AG04449 (cell line): Measurements from ENCODE around the gene SNORC.

Experiments used
- CTCF ChIA-PET: fragments of 350-600 bp; formaldehyde crosslinking; extraction: SDS; loops from one replicate; lab custom pipeline; 2021; ENCODE audit warnings: antibody characterized with exemption; lab: Yijun Ruan, JAX
- POLR2A ChIA-PET: fragments of 400-600, 350-600 bp; formaldehyde crosslinking; extraction: SDS; loops from one replicate; lab custom pipeline; 2020; ENCODE audit warnings: antibody characterized with exemption, inconsistent platforms; lab: Yijun Ruan, JAX
- DNase-seq: peaks from one replicate; pipeline ENCODE4 v3.0.0-alpha.2; 2010; ENCODE audit warnings: low read depth, low spot score
- H3K4me3 ChIP-seq: 2 replicates; pipeline ENCODE4 v1.5.1; 2011; ENCODE audit warnings: low read depth, mild to moderate bottlenecking, control low read depth, low read length
- CTCF ChIP-seq: IDR thresholded peaks from one replicate; pipeline ENCODE4 v1.5.1; 2011; ENCODE audit warnings: mild to moderate bottlenecking, moderate library complexity, low read length, control low read depth, inconsistent platforms; ENCODE audit not compliant: insufficient read depth; ENCODE audit errors: missing control alignments

The SNORC gene

GRCh38 chr2:232863996-232864395 is 6.1 kb upstream of the SNORC start:
- H3K4me3 ChIP-seq = no peak overlapping the region
- CTCF ChIA-PET = interaction anchor here (2.9 kb wide), 1 partner anchor 10 kb away, joined by 11 read pairs; no protein-coding TSS in a partner anchor
- DNase-seq = no peak
- POLR2A ChIA-PET = interaction anchor here (0.6 kb wide), 1 partner anchor 301 kb away, joined by 3 read pairs; no protein-coding TSS in a partner anchor
- no peak for TF ChIP-seq CTCF

DNA sequence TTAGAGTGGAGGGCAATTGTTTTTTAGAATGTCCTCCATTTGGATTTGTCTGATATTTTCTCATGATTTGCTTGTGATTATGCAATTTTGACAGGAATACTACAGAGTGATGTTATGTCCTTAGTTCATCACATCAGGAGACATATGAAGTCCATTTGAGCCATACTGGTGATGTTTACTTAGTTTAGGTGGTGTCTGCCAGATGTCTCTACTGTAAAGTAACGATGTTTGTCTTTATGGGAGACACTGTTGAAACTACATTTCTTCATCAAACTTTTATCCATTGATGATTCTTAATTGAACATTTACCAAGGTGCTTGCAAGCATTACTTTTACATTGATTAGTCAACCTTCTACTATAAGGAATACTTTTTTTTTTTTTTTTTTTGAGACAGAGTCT is 4.9 kb upstream of the SNORC start:
- no peak overlapping the region for H3K4me3 ChIP-seq
- no peak for DNase-seq
- ChIA-PET POLR2A (no interaction called here), CTCF (no interaction called here)
- no peak for TF ChIP-seq CTCF

DNA sequence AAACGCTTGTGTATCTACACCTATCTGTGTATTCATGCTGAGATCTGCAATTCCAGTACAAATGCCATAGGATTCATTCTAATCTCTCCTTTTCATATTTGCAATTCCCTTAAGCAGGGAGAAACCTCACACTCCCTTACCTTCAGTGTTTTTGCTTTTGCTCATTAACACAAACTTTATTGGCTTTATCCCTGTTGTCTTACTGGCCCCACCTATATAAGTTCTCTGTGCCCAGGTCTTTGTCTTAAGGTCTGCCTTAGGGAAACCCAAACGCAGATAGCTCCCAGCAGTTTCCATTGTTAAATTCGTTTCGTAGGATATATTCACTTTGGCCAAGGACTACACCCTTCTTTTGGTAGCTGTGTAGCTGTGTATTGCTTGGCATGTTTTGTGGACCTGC is 4.0 kb upstream of the SNORC start:
- POLR2A ChIA-PET = no interaction called here
- CTCF ChIA-PET = interaction anchor here (2.3 kb wide), 1 partner anchor 188 kb away, joined by 8 read pairs; no protein-coding TSS in a partner anchor
- DNase-seq = no peak
- no peak overlapping the region for H3K4me3 ChIP-seq
- TF ChIP-seq CTCF = no peak

DNA sequence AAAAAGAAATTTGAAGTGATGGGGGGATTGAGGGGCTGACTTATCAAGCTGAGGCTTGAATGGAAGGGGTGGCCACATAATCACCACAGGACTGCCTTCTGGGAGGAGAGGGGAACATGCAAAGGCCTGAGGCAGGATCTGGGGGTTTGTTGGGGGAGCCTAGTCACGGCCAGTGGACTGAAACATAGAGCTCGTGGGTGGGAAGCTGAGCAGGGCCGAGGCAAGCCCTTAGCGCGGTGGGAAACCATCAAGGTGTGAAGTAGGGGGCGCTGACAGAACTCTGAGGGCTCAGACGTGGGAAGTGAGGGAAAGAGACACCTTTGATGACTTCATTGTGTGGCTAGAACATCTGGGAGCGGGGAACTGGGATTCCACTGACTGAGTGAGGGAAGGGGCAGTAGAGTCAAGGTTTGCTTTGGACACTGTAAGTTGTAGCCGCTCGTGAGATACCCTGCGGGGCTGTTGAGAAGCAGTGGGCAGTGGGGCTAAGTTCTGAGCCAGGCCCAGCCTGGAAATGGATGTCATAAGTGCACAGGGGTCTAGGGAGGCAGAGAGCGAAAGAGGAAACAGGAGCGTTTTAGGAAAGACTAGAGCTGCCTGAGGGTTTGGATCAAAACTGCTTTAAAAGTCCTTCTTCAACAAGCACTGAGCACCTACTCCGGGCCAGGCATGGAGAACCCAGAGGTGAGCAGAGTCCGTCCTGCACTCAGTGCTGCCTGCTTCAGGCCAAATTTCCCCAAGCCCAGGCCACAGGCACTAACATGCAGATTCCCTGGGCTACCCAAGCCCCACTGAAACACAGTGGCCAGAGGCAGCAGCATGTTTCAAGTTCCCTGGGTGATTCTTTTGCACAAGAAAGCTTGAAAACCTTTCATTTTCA is 686 bp upstream of the SNORC start:
- H3K4me3 ChIP-seq = no peak overlapping the region
- POLR2A ChIA-PET = no interaction called here
- TF ChIP-seq CTCF = no peak
- CTCF ChIA-PET = no interaction called here
- no peak for DNase-seq

- ChIA-PET CTCF (interaction anchor here (1.4 to 1.5 kb wide), 3 partner anchors 18 to 183 kb away, joined by 5 to 7 read pairs (median 5); no protein-coding TSS in a partner anchor), POLR2A (no interaction called here)
- no peak overlapping the region for H3K4me3 ChIP-seq
- no peak for TF ChIP-seq CTCF
- DNase-seq = no peak
Measured at GRCh38 chr2:232870766-232871371, 805 bp downstream of the SNORC start.

- ChIA-PET CTCF (interaction anchor here (1.4 to 1.5 kb wide), 3 partner anchors 18 to 183 kb away, joined by 5 to 7 read pairs (median 5); no protein-coding TSS in a partner anchor), POLR2A (no interaction called here)
- no peak for DNase-seq
- no peak for TF ChIP-seq CTCF
- no peak overlapping the region for H3K4me3 ChIP-seq
Measured at GRCh38 chr2:232871418-232871834, 1.4 kb downstream of the SNORC start.
